Measurements from ENCODE around the gene NDC1. TPM values are rescaled to one million over a fixed set of nuclear protein-coding genes. Genes with fewer than 3 reads are reported as not detected.

NDC1 gene
- total and polyA plus RNA-seq, 7 donors, result 3.0 to 12.1 (median 5.7) TPM

DNA sequence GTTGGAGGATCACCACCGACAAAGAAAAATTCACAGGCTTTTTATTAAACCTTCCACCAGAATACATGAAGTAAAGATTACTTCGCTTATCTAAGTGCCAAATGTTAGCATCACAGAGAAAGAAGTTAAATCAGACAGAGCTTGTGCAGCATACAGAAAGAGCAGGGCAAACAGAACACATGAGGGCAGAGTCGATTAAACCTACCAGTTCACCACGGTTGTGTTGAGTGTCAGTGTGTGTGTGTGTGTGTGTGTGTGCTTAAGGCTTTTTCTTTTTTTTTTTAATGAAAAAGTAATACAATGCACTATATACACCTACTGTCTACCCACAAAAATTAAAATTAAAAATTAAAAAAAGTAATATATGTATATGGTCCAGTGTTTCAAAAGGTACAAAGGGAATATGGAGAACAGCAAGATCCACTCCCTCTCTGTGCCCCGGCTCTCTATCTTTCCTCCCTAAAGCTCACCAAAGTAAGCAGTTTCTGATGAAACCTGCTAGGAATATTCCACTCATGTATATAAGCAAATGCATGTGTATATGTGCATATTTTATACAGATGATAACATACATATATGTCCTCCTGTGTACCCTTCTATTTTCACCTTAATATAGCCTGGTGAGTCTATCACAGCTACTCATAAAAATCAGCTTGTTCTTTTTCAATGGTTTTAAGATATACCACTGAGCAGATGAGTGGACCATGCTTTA lies 33.8 kb upstream of the NDC1 start:
- Histone ChIP-seq H3K27ac (no peak overlapping the region), H3K36me3 (ENCODE audit: insufficient read depth in 1 of 2, low read depth in 1 of 2) (peaks cover 8 to 92% of the 10 kb centered on the region in 2 donors), H3K4me1 (no peaks in the 10 kb centered on the region), H3K4me3 (no peak overlapping the region), H3K27me3 (ENCODE audit: insufficient read depth in 3 of 3, low read length in 2 of 3) (no peaks in the 10 kb centered on the region), H3K9me3 (no peaks in the 10 kb centered on the region)
- ATAC-seq (no peak), DNase-seq (no peak)
- WGBS, 3 donors, result 69 to 75% (median 75%) methylated on average over 5 of the region's 5 CpGs
- TF ChIP-seq, protein P1, sequence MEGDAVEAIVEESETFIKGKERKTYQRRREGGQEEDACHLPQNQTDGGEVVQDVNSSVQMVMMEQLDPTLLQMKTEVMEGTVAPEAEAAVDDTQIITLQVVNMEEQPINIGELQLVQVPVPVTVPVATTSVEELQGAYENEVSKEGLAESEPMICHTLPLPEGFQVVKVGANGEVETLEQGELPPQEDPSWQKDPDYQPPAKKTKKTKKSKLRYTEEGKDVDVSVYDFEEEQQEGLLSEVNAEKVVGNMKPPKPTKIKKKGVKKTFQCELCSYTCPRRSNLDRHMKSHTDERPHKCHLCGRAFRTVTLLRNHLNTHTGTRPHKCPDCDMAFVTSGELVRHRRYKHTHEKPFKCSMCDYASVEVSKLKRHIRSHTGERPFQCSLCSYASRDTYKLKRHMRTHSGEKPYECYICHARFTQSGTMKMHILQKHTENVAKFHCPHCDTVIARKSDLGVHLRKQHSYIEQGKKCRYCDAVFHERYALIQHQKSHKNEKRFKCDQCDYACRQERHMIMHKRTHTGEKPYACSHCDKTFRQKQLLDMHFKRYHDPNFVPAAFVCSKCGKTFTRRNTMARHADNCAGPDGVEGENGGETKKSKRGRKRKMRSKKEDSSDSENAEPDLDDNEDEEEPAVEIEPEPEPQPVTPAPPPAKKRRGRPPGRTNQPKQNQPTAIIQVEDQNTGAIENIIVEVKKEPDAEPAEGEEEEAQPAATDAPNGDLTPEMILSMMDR (IDR thresholded peaks at IDR 0.05), result no peak
- intact Hi-C loops (cut with DNase I), result loop anchor here in 1 of 2 donors (10.0 kb wide), 1 partner anchor 163 kb away; no protein-coding TSS in a partner anchor

DNA sequence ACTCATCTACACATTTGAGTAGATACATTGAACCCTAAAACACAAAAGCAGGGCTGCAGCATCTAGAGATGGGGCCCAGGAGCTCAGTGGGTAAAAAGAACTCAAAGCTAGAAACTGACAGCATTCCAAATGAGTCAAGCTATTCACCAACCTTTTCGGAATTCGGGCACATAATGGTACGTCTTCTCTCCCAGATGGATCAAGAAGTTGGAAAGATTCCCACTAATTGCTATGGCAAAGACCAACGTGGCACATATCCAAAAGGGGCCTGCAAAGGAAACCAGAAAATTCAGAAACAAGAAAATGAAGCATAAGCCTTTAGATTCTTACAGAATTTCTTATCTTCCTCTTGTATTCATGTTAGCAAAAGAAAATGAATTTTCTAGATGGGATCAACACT lies 33.1 kb upstream of the NDC1 start:
- 46 to 57% (median 55%) methylated on average over 4 of the region's 4 CpGs for WGBS, 3 donors

DNA sequence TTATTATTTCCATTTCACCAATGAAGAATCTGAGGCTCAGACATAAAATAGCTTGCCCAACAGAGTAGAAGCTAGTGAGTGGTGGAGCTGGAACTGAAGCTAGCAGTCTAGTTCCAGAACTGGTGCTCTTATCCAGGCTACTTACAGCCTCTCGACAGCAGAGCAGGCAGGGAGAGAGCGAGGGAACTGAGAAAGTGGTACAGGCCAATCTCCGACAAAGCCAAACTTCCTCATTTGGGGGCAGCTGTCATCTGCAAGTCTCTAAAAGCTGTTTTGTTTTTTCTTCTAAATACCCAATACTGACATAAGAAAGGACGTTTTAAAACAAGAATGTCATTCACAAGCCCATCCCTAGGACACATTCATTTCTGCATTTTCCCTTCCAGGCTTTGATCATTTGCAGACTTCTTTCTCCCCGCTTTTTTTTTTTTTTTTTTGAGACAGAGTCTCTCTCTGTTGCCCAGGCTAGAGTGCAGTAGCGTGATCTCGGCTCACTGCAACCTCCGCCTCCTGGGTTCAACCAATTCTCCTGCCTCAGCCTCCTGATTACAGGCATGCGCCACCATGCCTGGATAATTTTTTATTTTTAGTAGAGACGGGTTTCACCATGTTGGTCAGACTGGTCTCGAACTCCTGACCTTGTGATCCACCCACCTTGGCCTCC lies 31.5 kb upstream of the NDC1 start:
- intact Hi-C loops (cut with DNase I), result loop anchor here (10.0 kb wide), 1 partner anchor 165 kb away; no protein-coding TSS in a partner anchor
- Histone ChIP-seq H3K9me3 (no peaks in the 10 kb centered on the region), H3K27ac (no peak overlapping the region), H3K4me3 (no peak overlapping the region), H3K36me3 (ENCODE audit: insufficient read depth in 1 of 2, low read depth in 1 of 2) (peaks cover 2 to 86% of the 10 kb centered on the region in 2 donors), H3K4me1 (no peaks in the 10 kb centered on the region), H3K27me3 (ENCODE audit: insufficient read depth in 3 of 3, low read length in 2 of 3) (no peaks in the 10 kb centered on the region)
- DNase-seq, result no peak
- 92 to 94% (median 94%) methylated on average over 11 of the region's 11 CpGs for WGBS, 3 donors
- no peak for ATAC-seq
- TF ChIP-seq, protein P1 (IDR thresholded peaks at IDR 0.05), result no peak

More for the DNA sequence above, 33.1 kb upstream of the NDC1 start:
- Histone ChIP-seq H3K4me1 (no peaks in the 10 kb centered on the region), H3K27me3 (ENCODE audit: insufficient read depth in 3 of 3, low read length in 2 of 3) (no peaks in the 10 kb centered on the region), H3K4me3 (no peak overlapping the region), H3K9me3 (no peaks in the 10 kb centered on the region), H3K36me3 (ENCODE audit: insufficient read depth in 1 of 2, low read depth in 1 of 2) (peaks cover 8 to 92% of the 10 kb centered on the region in 2 donors), H3K27ac (no peak overlapping the region)
- TF ChIP-seq, protein P1 (IDR thresholded peaks at IDR 0.05), result no peak
- DNase-seq (no peak), ATAC-seq (no peak)
- intact Hi-C loops (cut with DNase I), result loop anchor here in 1 of 2 donors (10.0 kb wide), 1 partner anchor 164 kb away; no protein-coding TSS in a partner anchor

DNA sequence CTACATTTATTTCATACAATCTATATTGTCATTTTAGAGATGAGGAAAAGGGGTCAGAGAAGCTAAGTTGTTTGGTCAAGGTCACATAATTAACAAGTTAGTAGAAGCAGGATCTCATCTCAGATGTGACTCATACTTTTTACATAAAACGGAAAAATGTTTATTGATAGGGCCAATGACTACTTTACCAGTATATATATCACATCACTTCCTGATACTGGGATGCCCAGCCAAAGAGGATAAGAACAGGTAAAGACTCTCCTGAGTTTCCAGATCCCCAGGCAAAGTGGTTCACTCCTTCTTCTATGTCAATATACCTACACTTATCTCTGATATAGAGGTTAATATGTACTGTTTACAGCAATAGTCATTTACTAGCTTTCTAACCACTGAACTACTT lies 30.5 kb upstream of the NDC1 start:
- DNase-seq (no peak), ATAC-seq (no peak)
- no peak overlapping the region for H3K4me3 ChIP-seq
- H3K36me3 ChIP-seq (ENCODE audit: insufficient read depth in 1 of 2, low read depth in 1 of 2), result peaks cover 2 to 82% of the 10 kb centered on the region in 2 donors
- H3K27me3 ChIP-seq (ENCODE audit: insufficient read depth in 3 of 3, low read length in 2 of 3), result no peaks in the 10 kb centered on the region
- no peaks in the 10 kb centered on the region for H3K4me1 ChIP-seq
- WGBS, 3 donors, result 90 to 100% (median 94%) methylated on average over 1 of the region's 1 CpG
- intact Hi-C loops (cut with DNase I), result loop anchor here in 1 of 2 donors (10.0 kb wide), 1 partner anchor 166 kb away; no protein-coding TSS in a partner anchor
- H3K27ac ChIP-seq, result no peak overlapping the region
- no peaks in the 10 kb centered on the region for H3K9me3 ChIP-seq
- TF ChIP-seq, protein P1 (IDR thresholded peaks at IDR 0.05), result no peak

All from psoas muscle (tissue), 8 donors.